Measurements from ENCODE around the gene MTURN.

The MTURN gene

DNA sequence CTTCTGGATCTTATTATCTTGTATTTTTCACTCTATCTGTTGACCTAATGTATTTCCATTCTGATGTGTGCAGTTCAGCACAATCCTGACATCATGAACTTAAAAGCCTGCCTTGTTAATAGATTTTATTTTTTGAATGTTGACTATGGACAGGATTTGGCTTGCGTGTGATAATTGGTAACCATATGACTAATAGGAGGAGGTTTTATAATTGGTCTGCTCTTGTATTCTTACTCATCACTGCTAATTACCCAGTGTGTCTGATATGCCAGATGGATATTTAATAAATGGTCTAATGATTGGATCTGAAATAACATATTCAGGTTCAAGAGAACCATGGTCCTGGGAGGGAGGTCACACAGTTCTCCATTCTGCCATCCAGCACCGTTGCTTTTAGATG, 45.9 kb downstream of the MTURN start:
- Histone ChIP-seq H3K4me1 (ENCODE audit: insufficient read depth, poor library complexity, severe bottlenecking) (no peaks in the 10 kb centered on the region), H3K4me3 (ENCODE audit: severe bottlenecking) (no peak overlapping the region), H3K27ac (ENCODE audit: poor library complexity, severe bottlenecking) (no peak overlapping the region), H3K27me3 (ENCODE audit: insufficient read depth, poor library complexity, severe bottlenecking) (no peaks in the 10 kb centered on the region), H3K9me3 (ENCODE audit: severe bottlenecking) (no peaks in the 10 kb centered on the region), H3K36me3 (ENCODE audit: low read depth) (no peaks in the 10 kb centered on the region)
- ATAC-seq (ENCODE audit: low read depth) (no peak), DNase-seq (ENCODE audit: low spot score) (no peak)
- TF ChIP-seq, protein P1, sequence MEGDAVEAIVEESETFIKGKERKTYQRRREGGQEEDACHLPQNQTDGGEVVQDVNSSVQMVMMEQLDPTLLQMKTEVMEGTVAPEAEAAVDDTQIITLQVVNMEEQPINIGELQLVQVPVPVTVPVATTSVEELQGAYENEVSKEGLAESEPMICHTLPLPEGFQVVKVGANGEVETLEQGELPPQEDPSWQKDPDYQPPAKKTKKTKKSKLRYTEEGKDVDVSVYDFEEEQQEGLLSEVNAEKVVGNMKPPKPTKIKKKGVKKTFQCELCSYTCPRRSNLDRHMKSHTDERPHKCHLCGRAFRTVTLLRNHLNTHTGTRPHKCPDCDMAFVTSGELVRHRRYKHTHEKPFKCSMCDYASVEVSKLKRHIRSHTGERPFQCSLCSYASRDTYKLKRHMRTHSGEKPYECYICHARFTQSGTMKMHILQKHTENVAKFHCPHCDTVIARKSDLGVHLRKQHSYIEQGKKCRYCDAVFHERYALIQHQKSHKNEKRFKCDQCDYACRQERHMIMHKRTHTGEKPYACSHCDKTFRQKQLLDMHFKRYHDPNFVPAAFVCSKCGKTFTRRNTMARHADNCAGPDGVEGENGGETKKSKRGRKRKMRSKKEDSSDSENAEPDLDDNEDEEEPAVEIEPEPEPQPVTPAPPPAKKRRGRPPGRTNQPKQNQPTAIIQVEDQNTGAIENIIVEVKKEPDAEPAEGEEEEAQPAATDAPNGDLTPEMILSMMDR (IDR thresholded peaks at IDR 0.05; ENCODE audit: poor library complexity, severe bottlenecking): no peak

DNA sequence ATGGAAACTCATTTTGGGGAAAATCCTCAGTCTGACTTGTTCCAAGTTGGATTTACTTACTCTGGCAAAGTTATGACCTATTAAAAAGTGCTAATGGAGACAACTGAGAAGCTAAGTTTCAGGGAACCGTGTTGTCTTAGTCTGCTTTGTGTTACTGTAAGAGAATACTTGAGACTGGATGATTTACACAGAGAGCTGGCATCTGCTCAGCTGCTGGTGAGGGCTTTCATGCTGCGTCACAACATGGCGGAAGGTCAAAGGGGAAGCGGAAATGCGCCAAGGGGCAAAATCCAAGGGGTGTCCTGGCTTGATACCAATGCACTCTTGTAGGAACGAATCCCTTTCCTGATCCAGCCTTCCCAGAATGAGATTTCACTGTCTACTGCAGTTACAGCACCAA, 46.4 kb downstream of the MTURN start:
- Histone ChIP-seq H3K36me3 (ENCODE audit: low read depth) (no peaks in the 10 kb centered on the region), H3K4me3 (ENCODE audit: severe bottlenecking) (no peak overlapping the region), H3K9me3 (ENCODE audit: severe bottlenecking) (no peaks in the 10 kb centered on the region), H3K4me1 (ENCODE audit: insufficient read depth, poor library complexity, severe bottlenecking) (no peaks in the 10 kb centered on the region), H3K27ac (ENCODE audit: poor library complexity, severe bottlenecking) (no peak overlapping the region), H3K27me3 (ENCODE audit: insufficient read depth, poor library complexity, severe bottlenecking) (no peaks in the 10 kb centered on the region)
- no peak for ATAC-seq (ENCODE audit: low read depth)
- TF ChIP-seq, protein P1 (IDR thresholded peaks at IDR 0.05; ENCODE audit: poor library complexity, severe bottlenecking): no peak
- DNase-seq (ENCODE audit: low spot score): no peak

DNA sequence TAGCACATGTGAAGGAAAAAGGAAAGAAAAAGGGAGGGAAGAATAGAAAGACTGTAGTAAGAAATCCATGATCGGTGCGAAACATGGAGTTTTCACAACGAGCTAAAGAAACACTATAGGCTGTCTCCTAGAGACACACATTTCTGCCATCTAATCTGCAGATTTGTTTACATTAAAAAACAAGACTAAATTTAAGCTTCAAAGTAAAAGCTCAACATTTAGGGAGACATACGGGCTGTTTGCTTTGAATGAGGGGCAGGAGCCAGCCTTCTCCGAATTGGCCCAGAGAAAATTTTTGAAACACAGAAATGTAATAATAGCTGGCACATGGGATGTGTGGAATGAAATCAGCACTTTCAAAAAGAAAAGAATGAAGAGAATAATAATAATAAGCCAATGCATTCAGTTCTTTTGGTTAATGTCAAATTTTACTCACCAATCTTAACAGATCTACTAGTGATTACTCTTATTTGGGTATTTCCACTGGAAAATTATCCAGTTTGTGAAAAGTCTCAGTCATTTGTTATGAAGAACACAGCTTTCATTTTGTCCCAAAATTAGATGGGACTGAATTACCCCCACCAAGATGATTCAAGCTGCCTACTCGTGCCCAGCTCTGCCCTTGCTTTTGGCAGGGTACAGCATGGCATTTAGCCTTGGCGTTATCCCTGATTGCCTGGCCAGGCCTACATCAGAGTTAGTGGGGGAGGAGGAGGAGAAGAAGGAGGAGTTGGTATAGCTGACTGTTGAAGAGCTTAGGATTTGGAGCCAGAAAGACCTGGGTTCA, 47.1 kb downstream of the MTURN start:
- TF ChIP-seq, protein P1 (IDR thresholded peaks at IDR 0.05; ENCODE audit: poor library complexity, severe bottlenecking): no peak
- H3K4me3 ChIP-seq (ENCODE audit: severe bottlenecking): no peak overlapping the region
- H3K27me3 ChIP-seq (ENCODE audit: insufficient read depth, poor library complexity, severe bottlenecking): no peaks in the 10 kb centered on the region
- no peaks in the 10 kb centered on the region for H3K4me1 ChIP-seq (ENCODE audit: insufficient read depth, poor library complexity, severe bottlenecking)
- H3K9me3 ChIP-seq (ENCODE audit: severe bottlenecking): no peaks in the 10 kb centered on the region
- no peak for ATAC-seq (ENCODE audit: low read depth)
- H3K36me3 ChIP-seq (ENCODE audit: low read depth): no peaks in the 10 kb centered on the region
- H3K27ac ChIP-seq (ENCODE audit: poor library complexity, severe bottlenecking): no peak overlapping the region
- no peak for DNase-seq (ENCODE audit: low spot score)

DNA sequence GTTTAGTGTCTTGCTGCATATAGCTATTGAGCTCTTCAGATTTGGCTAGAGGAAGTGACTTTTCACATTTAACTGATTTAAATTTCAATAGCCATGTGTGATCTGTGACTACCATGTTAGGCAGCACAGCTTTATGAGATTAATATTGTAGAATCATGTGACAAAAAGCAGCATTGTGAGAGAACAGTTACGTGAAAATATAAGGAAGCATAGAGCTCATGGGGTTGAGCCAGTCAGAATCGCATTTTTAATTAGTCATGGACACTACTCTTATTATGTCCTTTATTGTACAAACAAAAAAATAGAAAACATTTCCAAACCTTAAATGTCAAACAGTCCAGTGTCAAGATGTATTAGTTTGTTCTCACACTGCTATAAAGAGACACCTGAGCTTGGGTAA, 48.0 kb downstream of the MTURN start:
- no peak for ATAC-seq (ENCODE audit: low read depth)
- H3K27ac ChIP-seq (ENCODE audit: poor library complexity, severe bottlenecking): no peak overlapping the region
- TF ChIP-seq, protein P1 (IDR thresholded peaks at IDR 0.05; ENCODE audit: poor library complexity, severe bottlenecking): no peak
- H3K9me3 ChIP-seq (ENCODE audit: severe bottlenecking): no peaks in the 10 kb centered on the region
- no peaks in the 10 kb centered on the region for H3K4me1 ChIP-seq (ENCODE audit: insufficient read depth, poor library complexity, severe bottlenecking)
- H3K27me3 ChIP-seq (ENCODE audit: insufficient read depth, poor library complexity, severe bottlenecking): no peaks in the 10 kb centered on the region
- H3K36me3 ChIP-seq (ENCODE audit: low read depth): no peaks in the 10 kb centered on the region
- DNase-seq (ENCODE audit: low spot score): no peak
- H3K4me3 ChIP-seq (ENCODE audit: severe bottlenecking): no peak overlapping the region

DNA sequence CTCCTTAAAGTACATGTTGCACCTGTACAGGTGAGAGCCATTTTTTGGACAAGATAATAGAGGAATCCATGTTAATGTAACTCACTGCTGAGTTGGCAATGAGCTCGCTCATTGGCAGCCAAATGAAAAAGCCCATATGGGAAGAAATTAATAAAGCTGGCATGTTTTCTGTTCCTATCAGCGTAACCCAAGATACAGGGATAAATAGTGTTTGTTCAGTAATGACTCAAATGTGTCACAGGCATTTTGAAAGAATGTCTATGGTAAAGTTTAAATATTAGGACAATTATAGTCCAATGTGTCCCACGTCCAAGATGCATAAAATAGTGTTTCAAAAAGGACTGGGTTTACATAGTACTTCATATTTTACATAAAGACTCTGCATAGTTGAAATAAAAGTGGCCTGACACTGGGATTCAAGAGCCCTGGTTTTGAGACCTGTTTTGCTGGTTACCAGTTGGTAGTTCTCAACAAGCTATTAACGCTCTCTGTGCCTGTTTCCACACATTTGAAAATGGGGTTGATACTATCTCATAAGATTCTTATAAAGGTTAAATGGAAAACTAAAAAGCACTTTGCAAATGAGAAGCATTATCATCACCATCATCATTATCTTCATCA, 49.1 kb downstream of the MTURN start:
- Histone ChIP-seq H3K36me3 (ENCODE audit: low read depth) (no peaks in the 10 kb centered on the region), H3K27me3 (ENCODE audit: insufficient read depth, poor library complexity, severe bottlenecking) (no peaks in the 10 kb centered on the region), H3K4me3 (ENCODE audit: severe bottlenecking) (no peak overlapping the region), H3K27ac (ENCODE audit: poor library complexity, severe bottlenecking) (no peak overlapping the region), H3K4me1 (ENCODE audit: insufficient read depth, poor library complexity, severe bottlenecking) (no peaks in the 10 kb centered on the region), H3K9me3 (ENCODE audit: severe bottlenecking) (no peaks in the 10 kb centered on the region)
- ATAC-seq (ENCODE audit: low read depth) (no peak), DNase-seq (ENCODE audit: low spot score) (no peak)
- TF ChIP-seq, protein P1 (IDR thresholded peaks at IDR 0.05; ENCODE audit: poor library complexity, severe bottlenecking): no peak

Data from RWPE2 (cell line).